ELF-1 (cell line): ENCODE measurements around the gene TBXA2R.
"Not testable (repeated sequence)": the region's sequence is repeated elsewhere in the genome, so short reads cannot be mapped to it uniquely, and the experiment has no call there.

Experiments
- DNase-seq: peaks from one replicate; pipeline ENCODE4 v3.0.0-alpha.2; 2016; ENCODE audit warnings: low read depth, low spot score

The TBXA2R gene

DNA sequence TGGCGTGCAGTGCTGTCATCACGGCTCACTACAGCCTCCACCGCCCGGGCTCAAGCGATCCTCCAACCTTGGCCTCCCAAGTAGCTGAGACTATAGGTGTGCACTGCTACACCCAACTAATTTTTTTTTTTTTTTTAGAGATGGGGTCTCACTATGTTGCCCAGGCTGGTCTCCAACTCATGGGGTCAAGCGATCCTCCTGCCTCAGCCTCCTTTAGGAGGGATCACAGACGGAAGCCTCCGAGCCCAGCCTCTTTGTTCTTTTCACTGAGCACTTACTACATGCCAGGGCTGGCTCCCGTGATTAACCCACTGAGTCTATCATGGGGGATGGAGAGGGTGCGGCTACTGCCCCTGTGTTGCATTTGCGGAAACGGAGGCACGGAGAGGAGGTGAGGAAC is 32.8 kb upstream of the TBXA2R start:
- DNase-seq = no peak

DNA sequence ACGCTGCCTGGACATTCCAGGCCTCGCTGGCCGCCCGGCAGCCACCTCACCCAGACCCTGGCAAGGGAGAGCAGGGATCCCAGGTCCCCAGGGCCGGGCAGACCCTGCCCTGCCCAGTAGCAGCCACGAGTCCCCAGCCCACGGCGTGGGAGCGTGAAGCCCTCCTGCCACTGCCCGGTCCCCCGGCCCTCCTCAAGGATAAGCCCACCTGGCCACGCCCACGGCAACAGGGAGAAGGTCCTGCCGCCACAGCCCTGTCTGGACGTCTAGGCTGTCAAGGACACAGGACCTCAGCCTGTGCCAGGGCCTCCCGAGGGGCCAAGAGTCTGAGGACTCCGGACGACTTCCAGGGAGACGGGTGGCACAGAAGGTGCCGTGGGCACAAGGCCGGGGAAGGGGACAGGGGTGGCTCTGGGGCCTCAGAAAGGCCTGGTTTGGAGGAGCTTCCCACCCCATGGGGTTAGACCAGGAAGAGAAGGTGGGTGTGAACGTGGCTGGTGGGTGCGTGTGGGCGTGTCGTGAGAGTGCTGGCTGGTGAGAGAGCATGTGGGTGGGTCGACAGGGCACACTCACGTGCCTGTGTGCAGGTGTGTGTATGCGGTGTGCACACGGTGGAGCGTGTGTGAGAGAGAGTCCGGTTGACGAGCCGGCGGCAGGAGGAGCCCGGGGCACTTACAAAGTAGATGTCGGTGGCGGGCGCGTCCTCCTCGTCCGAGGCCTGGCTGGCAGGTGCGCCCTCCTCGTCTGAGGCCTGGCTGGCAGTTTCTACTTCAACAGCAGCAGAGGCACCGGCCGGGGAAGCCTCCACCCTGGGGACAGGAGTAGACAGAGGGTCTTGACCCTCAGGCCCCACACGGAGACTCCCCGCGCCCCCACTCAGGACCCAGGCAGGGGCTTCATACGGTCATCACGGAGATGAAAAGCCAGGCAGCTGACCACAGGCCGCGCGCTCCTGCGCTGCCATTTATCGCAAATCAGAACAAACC is 31.8 kb upstream of the TBXA2R start:
- no peak for DNase-seq

DNA sequence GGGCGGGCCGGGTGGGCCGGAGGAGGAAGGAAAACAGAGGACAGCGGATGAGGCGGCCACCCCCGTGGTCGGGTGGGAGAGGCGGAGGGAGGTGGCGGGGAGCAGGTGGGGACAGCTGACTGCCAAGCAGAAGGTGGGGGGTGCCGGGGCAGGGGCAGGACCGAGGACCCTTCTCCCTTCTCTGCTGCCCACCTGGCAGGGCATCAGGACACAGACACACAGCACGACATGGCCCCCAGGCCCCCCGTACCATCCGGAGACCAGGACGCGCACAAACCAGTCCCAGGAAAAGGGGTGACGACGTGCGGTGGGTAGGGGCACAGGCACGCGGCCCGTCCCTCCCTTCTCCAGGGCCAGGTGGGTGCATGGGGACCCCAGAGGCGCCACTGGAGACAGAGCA is 30.9 kb upstream of the TBXA2R start:
- no peak for DNase-seq

DNA sequence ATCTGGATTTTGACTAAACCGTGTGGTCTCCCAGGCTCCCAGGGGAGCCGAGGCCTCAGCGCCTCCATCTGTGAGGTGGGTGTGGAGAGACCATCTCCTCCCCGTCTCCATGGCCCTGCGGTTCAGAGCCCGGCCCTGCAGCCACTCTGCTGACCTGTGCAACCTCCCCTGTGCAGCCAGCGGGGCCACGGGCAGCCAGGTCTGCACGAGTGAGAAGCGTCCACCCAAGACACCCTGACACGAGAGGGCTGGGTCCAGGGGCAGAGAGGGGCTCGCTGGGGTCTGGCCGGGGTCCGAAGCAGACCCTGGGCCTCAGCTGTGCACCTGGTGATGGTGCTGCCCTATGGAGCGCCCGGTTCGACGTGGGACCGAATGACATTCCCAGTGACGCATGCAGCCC is 30.3 kb upstream of the TBXA2R start:
- DNase-seq = no peak

DNA sequence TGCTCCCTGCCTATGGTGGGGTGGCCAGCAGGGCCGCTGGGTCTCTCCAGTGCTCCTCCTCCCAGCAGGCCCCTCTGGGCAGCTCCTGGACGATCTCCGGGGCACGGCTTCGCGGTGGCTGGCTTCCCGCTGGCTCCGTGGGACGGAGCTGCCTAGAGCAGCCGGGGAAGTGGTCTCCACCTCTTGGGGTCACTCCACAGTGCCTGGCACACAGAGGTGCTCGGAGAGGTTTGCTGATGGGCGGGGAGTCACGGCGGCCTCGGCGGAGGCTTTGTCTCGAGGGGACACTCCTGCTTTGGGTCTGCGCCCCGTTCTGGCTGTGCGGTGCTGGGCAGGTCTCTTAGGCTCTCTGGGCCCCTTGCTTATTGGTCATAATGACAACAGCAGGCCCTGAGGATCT is 29.8 kb upstream of the TBXA2R start:
- DNase-seq = no peak

DNA sequence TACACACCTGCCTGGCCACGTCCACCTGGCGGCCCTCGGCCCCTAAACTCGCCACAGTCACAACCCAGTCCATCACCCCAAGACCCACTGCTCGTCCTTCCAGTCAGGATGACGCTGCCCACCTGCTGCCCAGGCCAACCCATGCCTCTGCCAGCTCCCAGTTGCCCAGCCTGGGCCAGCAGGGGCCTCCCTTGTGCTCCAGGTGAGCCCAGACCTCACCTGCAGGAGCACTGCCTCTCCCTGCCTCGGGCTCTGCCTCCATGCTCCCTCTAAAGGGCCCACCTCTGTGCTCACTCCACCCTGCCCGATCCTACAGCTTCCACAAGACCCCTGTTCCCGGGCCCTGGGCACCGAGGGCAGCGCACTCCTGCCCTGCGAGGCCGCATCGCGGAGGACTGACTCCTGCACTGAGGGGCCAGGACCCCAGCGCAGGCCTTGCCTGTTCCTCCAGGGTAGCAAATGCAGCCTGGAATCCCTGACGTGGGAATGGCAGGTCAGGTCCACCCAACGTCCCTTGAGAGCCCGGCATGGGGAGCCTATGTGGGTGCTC is 27.9 kb upstream of the TBXA2R start:
- no peak for DNase-seq

DNA sequence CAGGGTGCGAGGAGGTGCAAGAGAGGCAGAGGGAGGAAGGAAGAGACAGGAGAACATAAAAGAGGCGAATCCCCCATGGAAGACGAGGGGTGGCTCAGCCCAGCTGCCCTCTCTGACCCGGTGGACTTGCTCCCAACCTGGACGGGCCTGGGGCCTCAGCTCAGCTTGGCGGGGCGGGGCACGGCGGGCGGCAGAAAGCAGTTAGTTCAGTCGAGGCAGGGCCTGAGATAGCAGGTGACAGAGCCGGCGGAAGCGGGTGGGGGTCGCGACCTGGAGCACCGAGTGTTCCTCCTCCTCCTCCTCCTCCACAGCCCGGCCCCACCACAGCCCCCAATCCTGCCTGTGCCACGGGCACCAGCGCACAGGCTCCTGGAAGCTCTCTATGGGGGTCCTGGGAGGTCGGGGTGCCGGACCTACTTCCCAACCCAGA is 26.9 kb upstream of the TBXA2R start:
- DNase-seq = no peak

DNA sequence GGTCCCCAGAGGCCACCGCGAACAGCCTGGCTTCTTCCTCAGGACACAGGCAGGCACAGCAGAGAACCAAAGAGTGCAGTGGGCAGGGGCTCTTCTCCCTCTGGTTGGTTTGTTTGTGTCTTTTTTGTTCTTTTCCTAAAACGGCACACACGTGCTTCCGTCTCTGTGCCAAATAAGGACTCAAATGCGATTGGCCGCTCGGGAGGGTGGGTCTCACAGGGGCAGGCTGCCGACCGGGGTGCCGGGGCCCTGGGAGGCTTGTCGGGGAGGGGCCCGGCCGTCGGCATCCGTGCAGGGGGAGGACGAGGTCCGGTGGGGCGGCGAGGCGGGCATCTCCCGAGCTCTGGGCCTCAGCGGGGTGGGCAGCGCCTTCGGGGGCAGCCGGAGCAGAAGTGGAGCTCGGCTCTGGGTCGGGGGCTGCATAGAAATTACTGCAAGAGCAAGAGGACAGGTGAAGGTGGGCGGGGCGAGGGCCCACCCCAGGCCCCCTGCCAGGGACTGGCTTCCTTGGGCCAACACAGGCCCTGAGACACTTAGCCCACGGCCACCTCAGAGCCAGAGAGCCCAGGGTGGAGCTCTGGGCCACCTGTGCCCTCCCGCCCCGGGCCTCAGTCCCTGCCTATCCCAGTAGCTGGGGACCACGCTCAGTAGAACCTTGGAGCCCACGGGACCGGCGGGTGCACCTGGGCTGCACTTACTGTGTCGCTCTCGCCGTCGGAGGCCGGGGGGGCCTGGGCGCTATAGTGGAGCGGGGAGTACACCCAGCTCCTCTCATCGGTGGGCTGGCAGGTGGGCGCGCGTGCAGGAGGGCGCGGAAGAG is 26.3 kb upstream of the TBXA2R start:
- DNase-seq = no peak

DNA sequence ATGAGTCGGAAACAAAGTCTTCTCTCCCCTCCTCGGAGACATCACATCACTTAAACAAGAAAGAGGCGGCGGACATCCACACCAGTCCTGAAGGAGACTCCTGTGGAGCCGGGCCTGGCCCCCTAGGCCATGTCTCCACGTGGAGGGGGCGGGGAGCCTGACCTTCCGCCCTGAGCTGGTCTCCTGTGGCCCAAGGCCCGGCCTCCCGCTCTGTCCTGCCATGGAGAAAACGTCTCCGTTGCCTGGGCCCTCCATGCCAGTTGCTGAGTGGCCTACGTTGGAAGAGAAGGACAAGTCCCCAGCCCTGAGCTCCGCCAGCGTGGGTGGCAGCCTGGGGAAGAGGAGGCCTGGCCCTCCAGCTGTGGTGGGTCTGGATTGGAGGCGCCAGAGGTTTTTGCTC is 25.4 kb upstream of the TBXA2R start:
- no peak for DNase-seq

DNA sequence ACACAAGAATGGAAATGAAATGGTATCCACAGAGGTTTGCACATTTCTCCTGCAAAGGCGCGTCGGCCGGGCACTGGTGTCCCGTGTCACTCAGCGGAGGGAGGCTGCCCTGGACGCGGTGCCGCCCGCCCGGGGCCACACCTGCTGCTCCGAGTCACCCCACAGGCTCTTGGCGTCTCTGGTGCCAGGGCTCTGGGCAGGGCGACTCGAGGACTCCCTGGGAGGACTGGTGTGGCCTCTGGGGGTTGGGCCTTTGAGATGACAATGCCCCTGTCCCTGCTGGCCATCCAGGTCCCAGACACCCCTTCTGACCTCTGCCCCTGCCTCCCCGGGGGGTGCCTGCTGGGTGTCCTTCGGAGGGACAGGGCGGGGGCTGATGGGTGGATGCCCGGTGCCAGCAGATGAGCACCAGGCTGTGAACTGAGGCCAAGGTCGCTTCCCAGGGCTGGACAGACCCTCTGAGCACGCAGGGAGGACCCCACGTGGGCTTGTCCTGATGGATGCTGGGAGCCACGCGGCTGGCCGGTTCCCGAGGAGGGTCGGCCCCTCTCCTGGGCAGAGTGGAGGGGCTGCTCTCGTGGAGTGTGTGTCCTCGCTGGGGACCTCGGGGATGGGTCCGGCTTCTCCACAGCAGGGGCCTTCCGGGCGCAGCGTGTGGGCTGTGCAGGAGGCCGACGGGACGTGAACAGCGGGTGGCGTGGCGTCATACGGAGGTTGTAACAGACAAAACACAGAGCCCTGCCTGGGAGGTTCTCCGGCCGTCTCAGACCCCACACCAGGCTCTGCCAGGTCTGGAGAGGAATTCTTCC is 24.6 kb upstream of the TBXA2R start:
- DNase-seq = no peak

DNA sequence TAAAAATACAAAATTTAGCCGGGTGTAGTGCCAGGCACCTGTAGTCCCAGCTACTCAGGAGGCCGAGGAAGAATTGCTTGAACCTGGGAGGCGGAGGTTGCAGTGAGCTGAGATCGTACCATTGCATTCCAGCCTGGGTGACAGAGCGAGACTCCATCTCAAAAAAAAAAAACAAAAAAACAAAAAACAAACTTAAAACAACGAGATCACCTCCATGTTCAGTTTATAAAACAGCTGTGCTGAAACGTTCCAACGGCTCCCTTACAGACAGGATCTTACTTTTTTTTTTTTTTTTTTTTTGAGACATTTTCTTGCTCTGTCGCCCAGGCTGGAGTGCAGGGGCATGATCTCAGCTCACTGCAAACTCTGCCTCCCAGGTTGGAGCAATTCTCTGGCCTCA is 22.1 kb upstream of the TBXA2R start:
- DNase-seq = not testable (repeated sequence)

DNA sequence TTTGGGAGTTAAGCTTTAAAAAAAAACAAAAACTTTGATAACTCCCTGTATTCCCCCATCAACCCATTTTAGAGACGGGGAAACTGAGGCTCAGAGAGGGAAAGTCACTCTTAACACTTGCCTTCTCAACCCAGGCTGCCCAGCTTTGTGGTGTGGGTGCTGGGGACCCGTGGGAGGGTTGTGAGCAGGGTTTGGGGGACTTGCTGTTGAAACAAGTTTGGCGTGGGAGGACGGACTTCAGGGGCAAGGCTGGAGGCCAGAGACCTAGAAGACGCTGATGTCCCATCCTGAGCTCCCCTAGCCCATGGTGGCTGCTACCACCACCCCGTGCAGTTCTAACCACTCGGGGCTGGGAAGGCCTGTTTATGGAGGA is 20.7 kb upstream of the TBXA2R start:
- DNase-seq = no peak

DNA sequence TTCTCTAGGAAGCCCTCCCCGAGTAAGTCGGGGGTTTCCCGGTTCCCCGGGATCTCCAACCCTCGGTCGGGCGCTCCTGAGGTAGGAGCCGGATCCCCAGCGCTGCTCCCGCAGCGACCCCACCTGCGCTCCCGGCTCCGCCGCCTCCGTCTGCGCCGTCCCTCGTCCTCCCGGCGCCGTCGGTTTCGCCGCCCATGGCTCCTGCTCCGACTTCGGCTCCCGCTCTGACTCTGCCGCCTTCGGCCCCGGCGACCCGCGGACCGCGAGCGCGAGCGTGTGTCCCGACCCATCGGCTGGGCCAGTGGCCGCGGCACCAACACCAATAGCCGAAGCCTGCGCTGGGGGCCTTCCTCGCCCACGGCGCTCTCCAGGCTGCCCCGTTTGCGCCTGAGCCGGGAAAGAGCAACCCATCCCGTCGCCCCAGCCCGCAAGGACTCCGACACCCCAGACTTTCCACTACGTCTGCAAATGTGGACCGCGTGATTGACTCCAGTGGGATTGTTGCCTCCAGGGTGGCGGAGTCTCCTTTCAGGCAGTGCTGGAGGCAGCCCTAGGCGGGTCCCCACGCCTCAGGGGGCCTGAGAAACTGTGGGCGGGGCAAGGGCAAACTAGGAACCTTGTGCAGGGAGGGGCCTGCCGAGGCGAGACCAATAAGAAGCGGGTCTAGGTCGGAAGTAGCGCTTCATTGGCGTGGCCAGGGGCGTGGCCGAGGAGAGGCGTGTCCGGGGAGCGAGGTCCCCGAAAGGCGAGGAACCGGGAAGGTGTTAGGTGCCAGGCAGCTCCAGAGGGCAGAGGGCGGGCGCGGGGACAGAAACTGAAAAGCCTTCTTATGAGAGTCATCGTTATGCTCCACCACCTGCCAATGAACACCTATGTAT is 20.0 kb upstream of the TBXA2R start, which contains the start of gene CACTIN:
Gene CACTIN, minus strand, starts transcription at position 318 of the 878 bp plus-strand sequence. Its CDS starts 28 bp downstream, at position 290.
- peak; percentile 98 for DNase-seq

DNA sequence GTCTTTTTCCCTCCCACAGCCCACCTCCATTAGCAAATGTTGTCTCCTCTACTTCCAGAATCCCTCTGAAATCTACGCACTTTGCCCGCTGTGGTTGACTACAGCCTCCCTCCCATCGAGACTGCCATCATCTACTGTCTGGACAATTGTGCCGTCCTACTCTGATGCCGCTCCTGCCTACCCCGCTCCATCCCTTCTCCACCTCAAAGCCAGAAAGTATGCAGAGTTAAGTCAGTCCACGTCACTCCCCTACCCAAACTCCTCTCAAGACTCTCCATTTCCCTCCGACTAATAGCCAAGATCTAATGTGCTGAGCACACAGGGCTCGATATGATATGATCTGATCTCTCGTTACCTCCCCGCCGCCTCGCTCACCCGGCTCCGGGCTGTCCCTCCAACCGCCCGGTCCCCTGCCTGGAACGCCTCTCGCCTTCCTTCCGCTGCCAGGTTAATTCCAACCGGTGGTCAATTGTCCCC is 19.4 kb upstream of the TBXA2R start:
- no peak for DNase-seq

DNA sequence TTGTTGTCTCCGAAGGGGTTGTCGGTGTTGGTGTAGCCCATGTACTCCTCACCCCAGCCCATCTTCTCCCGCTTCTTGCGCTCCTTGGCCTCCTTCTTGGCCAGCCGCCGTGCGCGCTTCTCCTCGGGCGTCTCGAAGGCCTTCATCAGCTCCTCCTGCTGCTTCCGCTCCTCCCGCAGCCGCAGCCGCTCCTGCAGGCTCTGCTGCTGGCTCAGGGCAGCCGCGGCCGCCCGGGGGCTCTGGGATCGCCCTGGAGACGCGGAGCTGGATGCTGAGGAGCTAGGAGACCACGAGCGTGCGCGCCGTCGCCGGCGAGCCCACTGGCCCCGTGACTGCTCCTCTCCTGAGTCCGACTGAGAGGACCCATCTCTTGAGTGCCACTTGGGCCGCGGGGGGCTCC is 17.0 kb upstream of the TBXA2R start:
- DNase-seq = no peak

DNA sequence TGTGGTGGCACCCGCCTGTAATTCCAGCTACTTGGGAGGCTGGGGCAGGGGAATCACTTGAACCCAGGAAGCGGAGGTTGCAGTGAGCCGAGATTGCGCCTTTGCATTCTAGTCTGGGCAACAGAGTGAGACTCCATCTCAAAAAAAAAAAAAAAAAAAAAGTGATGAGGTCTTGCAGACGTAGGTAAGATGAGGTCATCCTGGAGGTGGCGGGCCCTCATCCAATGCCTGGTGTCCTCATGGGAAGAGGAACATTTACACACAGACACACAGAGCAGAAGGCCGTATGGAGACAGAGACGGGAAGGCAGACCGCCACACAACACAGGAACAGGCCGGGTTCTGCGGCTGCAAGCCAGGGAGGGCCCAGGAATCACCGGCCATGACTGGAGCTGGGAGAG is 15.5 kb upstream of the TBXA2R start:
- DNase-seq = no peak

DNA sequence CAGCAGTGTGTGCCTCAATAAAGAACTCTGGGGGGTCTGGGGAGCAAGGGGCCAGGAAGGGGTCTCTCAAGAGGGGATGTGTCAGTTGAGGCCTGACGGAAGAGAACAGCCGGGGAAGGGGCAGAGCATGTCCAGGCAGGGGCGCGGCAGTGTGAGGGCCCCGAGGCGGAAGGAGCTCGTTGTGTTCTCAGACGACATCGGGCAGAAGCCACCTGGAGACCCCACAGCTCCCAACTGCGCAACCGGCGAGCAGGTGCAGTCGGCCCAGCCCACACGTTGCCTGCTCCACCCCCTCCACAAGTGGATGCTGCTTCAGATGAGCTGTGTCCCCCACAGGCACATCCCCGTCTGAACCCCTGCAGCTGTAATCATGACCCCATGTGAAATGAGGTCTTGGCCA is 15.0 kb upstream of the TBXA2R start:
- no peak for DNase-seq

DNA sequence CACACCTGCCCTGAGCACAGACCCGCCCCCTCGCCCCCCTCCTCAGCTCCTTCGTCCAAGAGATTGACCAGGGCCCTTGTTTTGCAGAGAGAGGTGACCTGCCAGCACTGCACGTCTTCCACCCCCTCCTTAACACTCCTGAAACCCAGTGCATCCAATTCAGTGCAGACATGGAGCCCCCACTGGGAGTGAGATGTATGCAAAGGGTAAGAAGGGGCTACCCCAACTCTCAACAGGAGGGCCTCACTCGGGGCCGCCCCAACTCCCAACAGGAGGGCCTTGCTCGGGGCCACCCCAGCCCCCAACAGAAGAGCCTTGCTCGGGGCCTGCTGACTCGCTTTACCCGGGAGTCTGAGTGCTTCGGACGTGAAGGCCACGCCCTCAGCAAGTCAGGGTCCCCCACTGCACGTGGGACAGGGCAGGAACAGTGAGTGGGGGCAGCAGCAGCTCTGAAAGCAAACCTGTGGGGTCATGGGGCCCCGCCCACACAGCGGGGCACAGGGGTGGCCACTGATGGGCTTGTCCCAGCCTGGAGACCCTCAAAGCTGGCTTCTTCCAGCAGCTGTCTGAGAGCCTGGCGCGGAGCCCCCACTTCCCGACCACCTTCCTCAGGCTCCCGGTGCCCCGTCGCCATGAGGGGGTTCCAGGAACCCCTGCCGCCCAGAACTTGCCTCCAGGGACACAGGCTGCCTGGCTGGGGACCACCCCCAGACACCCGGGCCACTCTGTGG is 14.3 kb upstream of the TBXA2R start:
- no peak for DNase-seq

DNA sequence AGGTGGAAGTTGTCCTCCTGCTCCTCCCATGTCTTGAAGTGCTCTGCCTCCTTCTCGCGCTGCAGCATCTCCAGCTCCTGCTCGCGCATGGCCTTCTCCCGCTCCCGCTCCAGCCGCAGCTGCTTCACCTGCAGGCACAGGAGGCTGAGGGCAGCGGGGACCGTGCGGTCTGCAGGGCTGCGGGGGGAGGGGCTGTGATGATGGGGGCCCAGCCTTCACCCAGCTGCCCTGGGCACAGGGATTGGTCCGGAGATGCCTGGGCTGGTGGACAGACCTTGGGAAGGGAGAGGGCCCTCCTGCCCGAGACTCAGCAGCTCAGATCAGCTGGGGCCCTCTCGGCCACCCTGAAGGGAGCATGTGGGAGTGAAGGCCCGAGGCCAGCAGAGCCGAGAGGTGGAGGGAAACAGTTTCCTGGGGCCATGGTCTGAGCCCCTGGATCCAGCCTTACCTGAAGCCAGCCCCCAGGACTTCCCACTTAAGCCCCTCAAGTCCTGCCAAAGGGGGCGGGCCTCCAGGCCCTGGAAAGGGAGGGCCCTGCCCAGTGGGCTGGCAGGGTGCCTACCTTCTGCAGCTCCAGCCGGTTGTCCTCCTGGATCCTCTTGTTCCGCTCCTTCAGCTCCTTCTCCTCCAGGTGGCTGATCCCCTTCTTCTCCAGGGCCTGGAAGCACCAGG is 13.6 kb upstream of the TBXA2R start:
- no peak for DNase-seq
